Thyroid gland (tissue), 4 donors: ENCODE measurements around the gene KRTAP21-3. TPM values are rescaled to one million over a fixed set of nuclear protein-coding genes. Genes with fewer than 3 reads are reported as not detected.
"Not testable (repeated sequence)": the region's sequence is repeated elsewhere in the genome, so short reads cannot be mapped to it uniquely, and the experiment has no call there.

Experiments used
- DNase-seq, 2 donors: peaks; one replicate each; pipeline ENCODE4 v3.0.0-alpha.2; 2019
- H3K27ac ChIP-seq, 3 donors: fragments of 200-600 bp; sonication (generic); 1 replicate in 2 of 3; 2 replicates in 1 of 3; pipeline ENCODE4 v1.5.1; 2016 to 2019; ENCODE audit warnings: mild to moderate bottlenecking in 1 of 3, moderate library complexity in 1 of 3
- H3K27me3 ChIP-seq: fragments of 200-600 bp; sonication (generic); one replicate; pipeline ENCODE4 v1.5.1; 2019
- H3K36me3 ChIP-seq, 2 donors: fragments of 200-600 bp; sonication (generic); one replicate each; pipeline ENCODE4 v1.5.1; 2016 to 2019
- H3K4me1 ChIP-seq, 2 donors: fragments of 200-600 bp; sonication (generic); one replicate each; pipeline ENCODE4 v1.5.1; 2017 to 2019
- H3K4me3 ChIP-seq, 3 donors: fragments of 200-600 bp; sonication (generic); replicated peaks in 1 of 3; 1 replicate in 2 of 3; 2 replicates in 1 of 3; pipeline ENCODE4 v1.5.1; 2016; ENCODE audit warnings: mild to moderate bottlenecking in 1 of 3
- H3K9me3 ChIP-seq: fragments of 200-600 bp; sonication (generic); one replicate; pipeline ENCODE4 v1.5.1; 2017
- CTCF ChIP-seq, 6 experiments: fragments of 200-600 bp in 3 of 6; fragments of 450-650 bp in 3 of 6; sonication (generic) in 3 of 6; IDR thresholded peaks; one replicate each; pipeline ENCODE4 v1.5.1; 2016 to 2019; ENCODE audit warnings: antibody characterized with exemption in 6 of 6, mild to moderate bottlenecking in 2 of 6, inconsistent platforms in 1 of 6, moderate library complexity in 1 of 6
- POLR2A ChIP-seq, 2 donors: fragments of 450-650 bp; IDR thresholded peaks; one replicate each; pipeline ENCODE4 v1.6.1; 2017; ENCODE audit warnings: antibody characterized with exemption in 2 of 2, mild to moderate bottlenecking in 2 of 2, moderate library complexity in 1 of 2
- WGBS, 2 donors: methylation state at CpG; one replicate each; pipeline ENCODE4 v1.1.5; 2017; 5-methylcytosine and 5-hydroxymethylcytosine counted together
- intact Hi-C: fragments of 100-400 bp; cut with DNase I; formaldehyde crosslinking; loops from one replicate; pipeline ENCODE4 v1.15.1; 2023
- total RNA-seq, 4 donors: library from RNA; depleted of rRNA; stranded (reverse); fragments of >200 nt; gene quantifications; one replicate each; pipeline ENCODE4 v1.2.3, GENCODE V29; 2016

KRTAP21-3 gene
- not detected for total RNA-seq

DNA sequence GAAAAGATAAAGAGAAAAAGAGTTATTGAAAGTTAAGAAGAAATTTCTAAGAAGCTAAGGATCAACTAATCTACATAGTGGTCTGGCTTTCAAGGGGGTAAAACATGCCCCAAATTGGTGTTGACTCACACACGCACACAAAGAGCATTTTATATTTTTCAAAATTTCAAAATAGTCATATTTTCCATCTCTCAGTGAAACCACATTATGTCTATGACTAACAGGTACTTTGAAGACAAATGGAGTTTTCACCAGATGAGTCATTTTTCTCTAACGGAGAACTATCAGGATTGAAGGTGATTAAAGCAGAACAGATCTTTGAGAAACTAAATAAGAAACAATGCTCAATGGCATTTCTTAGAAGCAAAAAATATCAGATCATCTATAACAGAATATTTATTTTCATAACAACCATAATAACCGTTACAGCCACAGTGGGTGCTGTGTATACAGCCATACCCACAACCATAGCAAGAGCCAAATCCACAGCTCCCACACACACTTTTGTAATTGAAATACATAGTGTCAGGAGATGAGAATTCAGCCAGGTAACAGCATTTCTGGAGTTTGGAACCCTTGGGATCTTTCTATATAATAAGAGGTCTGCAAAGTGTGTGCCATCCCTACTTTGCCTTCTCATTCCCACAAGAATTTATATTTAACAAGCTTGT is at the start of gene KRTAP21-3:
TSS of gene KRTAP21-3 (minus strand) at position 539 of the 671 bp plus-strand sequence. CDS start at position 521, 18 bp downstream.
- Histone ChIP-seq H3K4me3 (no peak within 1 kb of the TSS), H3K9me3 (no peaks in the 10 kb centered on the region), H3K36me3 (no peaks in the 10 kb centered on the region), H3K27ac (no peak within 1 kb of the TSS), H3K27me3 (no peaks in the 10 kb centered on the region), H3K4me1 (no peaks in the 10 kb centered on the region)
- DNase-seq = no peak
- intact Hi-C loops = no loop called here
- 83 to 84% methylated on average over 3 of the region's 3 CpGs for WGBS, 2 donors
- TF ChIP-seq CTCF (IDR thresholded peaks at IDR 0.05) = no peak
- TF ChIP-seq POLR2A (IDR thresholded peaks at IDR 0.05) = no peak

- TF ChIP-seq POLR2A (IDR thresholded peaks at IDR 0.05) = no peak
- no peak for TF ChIP-seq CTCF (IDR thresholded peaks at IDR 0.05)
- intact Hi-C loops = no loop called here
- no peak overlapping the region for H3K27ac ChIP-seq
- no peaks in the 10 kb centered on the region for H3K27me3 ChIP-seq
- H3K9me3 ChIP-seq = no peaks in the 10 kb centered on the region
- H3K36me3 ChIP-seq = no peaks in the 10 kb centered on the region
- H3K4me1 ChIP-seq = no peaks in the 10 kb centered on the region
- WGBS, 2 donors = 76 to 86% methylated on average over 2 of the region's 2 CpGs
- no peak overlapping the region for H3K4me3 ChIP-seq
- DNase-seq = no peak
Observed at GRCh38 chr21:30760776-30761175, 42.2 kb upstream of the KRTAP21-3 start.

GRCh38 chr21:30758306-30758705 is 39.7 kb upstream of the KRTAP21-3 start:
- Histone ChIP-seq H3K4me1 (no peaks in the 10 kb centered on the region), H3K36me3 (no peaks in the 10 kb centered on the region), H3K27me3 (no peaks in the 10 kb centered on the region), H3K9me3 (no peaks in the 10 kb centered on the region), H3K4me3 (no peak overlapping the region), H3K27ac (no peak overlapping the region)
- intact Hi-C loops = no loop called here
- 41 to 45% methylated on average over 2 of the region's 2 CpGs for WGBS, 2 donors
- TF ChIP-seq POLR2A (IDR thresholded peaks at IDR 0.05) (no peak), CTCF (IDR thresholded peaks at IDR 0.05) (no peak)
- DNase-seq = no peak

- H3K36me3 ChIP-seq, intact Hi-C loops, H3K4me1 ChIP-seq, H3K27ac ChIP-seq, H3K4me3 ChIP-seq, H3K9me3 ChIP-seq, DNase-seq, H3K27me3 ChIP-seq: not testable (repeated sequence)
- WGBS, 2 donors = 93 to 100% methylated on average over 2 of the region's 2 CpGs
Observed at GRCh38 chr21:30755328-30755727, 36.8 kb upstream of the KRTAP21-3 start, which contains the start of gene KRTAP21-1. TSS of gene KRTAP21-1 (minus strand) at chr21:30755428. CDS start at chr21:30755378, 50 bp downstream.

DNA sequence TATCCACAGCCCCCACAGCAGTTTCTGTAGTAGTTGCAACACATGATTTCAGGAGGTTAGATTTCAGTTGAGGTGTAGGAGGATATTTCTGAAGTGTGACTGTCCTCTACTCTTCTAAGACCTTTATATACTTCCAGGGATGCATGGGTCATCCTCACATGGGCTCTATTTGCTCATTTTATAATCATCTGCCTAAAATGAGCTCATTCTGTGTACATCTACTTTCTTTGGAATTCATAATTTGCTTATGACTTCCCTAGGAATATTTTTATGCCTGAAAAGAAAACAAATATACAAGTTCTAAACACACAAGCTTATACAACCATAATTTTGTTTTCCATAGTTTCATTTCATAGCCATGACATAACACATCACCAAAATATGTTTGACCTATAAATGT is 28.6 kb upstream of the KRTAP21-3 start, which contains the start of gene KRTAP21-2:
TSS of gene KRTAP21-2 (minus strand) at position 101 of the 400 bp plus-strand sequence. CDS start at position 44, 57 bp downstream.
- no peaks in the 10 kb centered on the region for H3K27me3 ChIP-seq
- H3K9me3 ChIP-seq = no peaks in the 10 kb centered on the region
- TF ChIP-seq POLR2A (IDR thresholded peaks at IDR 0.05) (no peak), CTCF (IDR thresholded peaks at IDR 0.05) (no peak)
- H3K4me1 ChIP-seq = no peaks in the 10 kb centered on the region
- DNase-seq = no peak
- intact Hi-C loops = no loop called here
- no peaks in the 10 kb centered on the region for H3K36me3 ChIP-seq
- no peak within 1 kb of the TSS for H3K4me3 ChIP-seq
- no peak within 1 kb of the TSS for H3K27ac ChIP-seq
